Neural cell (in vitro differentiated cells): Measurements from ENCODE around the gene DCTN5. TPM values are rescaled to one million over a fixed set of nuclear protein-coding genes. Genes with fewer than 3 reads are reported as not detected.

Source experiments
- H2AFZ ChIP-seq: fragments of 200-600, 300-800 bp; sonication (generic), shearing (Covaris generic); 2 replicates; pipeline ENCODE4 v1.6.0; 2014; ENCODE audit warnings: low read depth, mild to moderate bottlenecking, antibody characterized with exemption, low read length, moderate library complexity
- H3F3A ChIP-seq: fragments of 200-600 bp; shearing (Covaris generic); 2 replicates; pipeline ENCODE4 v1.6.1; 2016; ENCODE audit warnings: mild to moderate bottlenecking, moderate library complexity, mixed read lengths, antibody characterized with exemption, low read length; ENCODE audit not compliant: insufficient read depth, poor library complexity, severe bottlenecking
- H3K27ac ChIP-seq: fragments of 200-600, 300-800 bp; sonication (generic), shearing (Covaris generic); 2 replicates; pipeline ENCODE4 v1.5.1; 2014; ENCODE audit warnings: mild to moderate bottlenecking, low read length, moderate library complexity
- H3K27me3 ChIP-seq: fragments of 300-800, 200-600 bp; sonication (generic), shearing (Covaris generic); 2 replicates; pipeline ENCODE4 v1.6.0; 2014; ENCODE audit warnings: mild to moderate bottlenecking, low read depth, low read length, moderate library complexity; ENCODE audit not compliant: insufficient read depth
- H3K36me3 ChIP-seq: fragments of 300-800, 200-600 bp; sonication (generic), shearing (Covaris generic); 2 replicates; pipeline ENCODE4 v1.5.1; 2014; ENCODE audit warnings: mild to moderate bottlenecking, antibody characterized with exemption, low read length, moderate library complexity; ENCODE audit not compliant: insufficient read depth
- H3K4me2 ChIP-seq: fragments of 300-800, 200-600 bp; sonication (generic), shearing (Covaris generic); 2 replicates; pipeline ENCODE4 v1.6.0; 2014; ENCODE audit warnings: mild to moderate bottlenecking, low read length
- H3K4me3 ChIP-seq: fragments of 300-800, 200-600 bp; sonication (generic), shearing (Covaris generic); 2 replicates; pipeline ENCODE4 v1.5.1; 2014; ENCODE audit warnings: mild to moderate bottlenecking, low read length, moderate library complexity
- H3K79me2 ChIP-seq: fragments of 200-600 bp; shearing (Covaris generic); replicated peaks from 2 replicates; pipeline ENCODE4 v1.6.0; 2014; ENCODE audit warnings: mild to moderate bottlenecking, low read length, moderate library complexity; ENCODE audit not compliant: insufficient read depth
- H3K9ac ChIP-seq: fragments of 300-800, 200-600 bp; sonication (generic), shearing (Covaris generic); 2 replicates; pipeline ENCODE4 v1.6.1; 2016; ENCODE audit warnings: mild to moderate bottlenecking, low read length, mixed read lengths
- H3K9me2 ChIP-seq: fragments of 200-600 bp; shearing (Covaris generic); 2 replicates; pipeline ENCODE4 v1.6.1; 2016; ENCODE audit warnings: mild to moderate bottlenecking, low read length, mixed read lengths; ENCODE audit not compliant: insufficient read depth
- H3K9me3 ChIP-seq: fragments of 200-600, 300-800 bp; sonication (generic), shearing (Covaris generic); 2 replicates; pipeline ENCODE4 v1.6.1; 2016; ENCODE audit warnings: mild to moderate bottlenecking, mixed run types, low read length, moderate library complexity, mixed read lengths
- H4K20me1 ChIP-seq: fragments of 200-600 bp; shearing (Covaris generic); 2 replicates; pipeline ENCODE4 v1.6.1; 2016; ENCODE audit warnings: mild to moderate bottlenecking, mixed run types; ENCODE audit not compliant: insufficient read depth
- EP300 ChIP-seq: fragments of 450-650 bp; conservative IDR thresholded peaks from 2 replicates; pipeline ENCODE4 v1.6.1; 2014; ENCODE audit warnings: antibody characterized with exemption, mild to moderate bottlenecking, moderate library complexity; ENCODE audit not compliant: poor library complexity, severe bottlenecking
- EZH2 ChIP-seq: fragments of 200-600, 300-800 bp; shearing (Covaris generic), sonication (generic); IDR thresholded peaks from 2 replicates; pipeline ENCODE4 v1.6.1; 2014; ENCODE audit warnings: antibody characterized with exemption, low read length, borderline replicate concordance, mild to moderate bottlenecking; ENCODE audit not compliant: insufficient read depth, poor library complexity, severe bottlenecking
- MXI1 ChIP-seq: fragments of 450-650 bp; conservative IDR thresholded peaks from 2 replicates; pipeline ENCODE4 v1.6.1; 2014; ENCODE audit warnings: antibody characterized with exemption, mild to moderate bottlenecking; ENCODE audit not compliant: poor library complexity, severe bottlenecking
- POLR2AphosphoS5 ChIP-seq: IDR thresholded peaks from 2 replicates; pipeline ENCODE4 v1.6.1; 2012
- RAD21 ChIP-seq: fragments of 450-650 bp; conservative IDR thresholded peaks from 2 replicates; pipeline ENCODE4 v1.6.1; 2014; ENCODE audit warnings: antibody characterized with exemption, mild to moderate bottlenecking, moderate library complexity
- SMC3 ChIP-seq: fragments of 450-650 bp; conservative IDR thresholded peaks from 2 replicates; pipeline ENCODE4 v1.6.1; 2014; ENCODE audit warnings: antibody characterized with exemption, mild to moderate bottlenecking, moderate library complexity; ENCODE audit not compliant: poor library complexity
- TAF1 ChIP-seq: IDR thresholded peaks from 2 replicates; pipeline ENCODE4 v1.6.1; 2012; ENCODE audit warnings: low read depth
- polyA plus RNA-seq: library from polyadenylated mRNA; depleted of rRNA; stranded (reverse); fragments of >200 nt; gene quantifications from 2 replicates; pipeline ENCODE4 v1.2.3, GENCODE V29; 2014
- TF ChIP-seq, protein P1 (sequence below): fragments of 450-650 bp; IDR thresholded peaks from 2 replicates; pipeline ENCODE4 v1.5.1; 2014; ENCODE audit warnings: antibody characterized with exemption, mild to moderate bottlenecking, moderate library complexity; ENCODE audit not compliant: poor library complexity, severe bottlenecking
- TF ChIP-seq, protein P2 (sequence below): IDR thresholded peaks from 2 replicates; pipeline ENCODE4 v1.6.1; 2012; ENCODE audit warnings: borderline replicate concordance

Gene DCTN5
- polyA plus RNA-seq, 1 donor from 2014 or later: 65.8 TPM

DNA sequence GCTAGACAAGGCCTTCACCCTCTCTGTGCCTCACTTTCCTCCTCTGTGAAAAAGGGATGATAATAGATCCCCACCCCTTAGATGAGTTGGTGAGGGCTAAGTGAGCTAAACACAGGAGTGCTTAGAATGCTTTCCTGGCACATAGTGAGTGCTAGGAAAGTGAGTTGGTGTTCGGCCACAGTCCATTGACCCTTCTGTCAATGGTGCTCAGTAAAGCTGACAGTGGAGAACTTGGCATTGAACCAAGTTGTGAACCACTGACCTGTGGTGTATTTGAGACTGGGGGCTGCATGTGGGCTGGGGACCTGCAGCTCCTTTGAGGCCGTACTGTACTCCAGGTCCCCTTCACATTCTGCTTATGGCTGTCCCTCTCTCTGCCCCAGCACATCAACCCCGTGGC lies 42.2 kb downstream of the DCTN5 start:
- H3K79me2 ChIP-seq: peaks cover 24% of the 10 kb centered on the region
- no peak overlapping the region for H2AFZ ChIP-seq
- H4K20me1 ChIP-seq: peaks cover 8% of the 10 kb centered on the region
- no peaks in the 10 kb centered on the region for H3F3A ChIP-seq
- no peaks in the 10 kb centered on the region for H3K9me2 ChIP-seq
- H3K4me2 ChIP-seq: no peak overlapping the region
- H3K27ac ChIP-seq: no peak overlapping the region
- H3K4me3 ChIP-seq: no peak overlapping the region
- no peak overlapping the region for H3K9ac ChIP-seq
- H3K36me3 ChIP-seq: peaks cover 5% of the 10 kb centered on the region
- H3K9me3 ChIP-seq: no peaks in the 10 kb centered on the region
- TF ChIP-seq EZH2: no peak
- TF ChIP-seq POLR2AphosphoS5: no peak
- TF ChIP-seq EP300: no peak
- TF ChIP-seq, protein P1, sequence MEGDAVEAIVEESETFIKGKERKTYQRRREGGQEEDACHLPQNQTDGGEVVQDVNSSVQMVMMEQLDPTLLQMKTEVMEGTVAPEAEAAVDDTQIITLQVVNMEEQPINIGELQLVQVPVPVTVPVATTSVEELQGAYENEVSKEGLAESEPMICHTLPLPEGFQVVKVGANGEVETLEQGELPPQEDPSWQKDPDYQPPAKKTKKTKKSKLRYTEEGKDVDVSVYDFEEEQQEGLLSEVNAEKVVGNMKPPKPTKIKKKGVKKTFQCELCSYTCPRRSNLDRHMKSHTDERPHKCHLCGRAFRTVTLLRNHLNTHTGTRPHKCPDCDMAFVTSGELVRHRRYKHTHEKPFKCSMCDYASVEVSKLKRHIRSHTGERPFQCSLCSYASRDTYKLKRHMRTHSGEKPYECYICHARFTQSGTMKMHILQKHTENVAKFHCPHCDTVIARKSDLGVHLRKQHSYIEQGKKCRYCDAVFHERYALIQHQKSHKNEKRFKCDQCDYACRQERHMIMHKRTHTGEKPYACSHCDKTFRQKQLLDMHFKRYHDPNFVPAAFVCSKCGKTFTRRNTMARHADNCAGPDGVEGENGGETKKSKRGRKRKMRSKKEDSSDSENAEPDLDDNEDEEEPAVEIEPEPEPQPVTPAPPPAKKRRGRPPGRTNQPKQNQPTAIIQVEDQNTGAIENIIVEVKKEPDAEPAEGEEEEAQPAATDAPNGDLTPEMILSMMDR: no peak
- TF ChIP-seq TAF1: no peak
- no peak for TF ChIP-seq RAD21
- TF ChIP-seq, protein P2, sequence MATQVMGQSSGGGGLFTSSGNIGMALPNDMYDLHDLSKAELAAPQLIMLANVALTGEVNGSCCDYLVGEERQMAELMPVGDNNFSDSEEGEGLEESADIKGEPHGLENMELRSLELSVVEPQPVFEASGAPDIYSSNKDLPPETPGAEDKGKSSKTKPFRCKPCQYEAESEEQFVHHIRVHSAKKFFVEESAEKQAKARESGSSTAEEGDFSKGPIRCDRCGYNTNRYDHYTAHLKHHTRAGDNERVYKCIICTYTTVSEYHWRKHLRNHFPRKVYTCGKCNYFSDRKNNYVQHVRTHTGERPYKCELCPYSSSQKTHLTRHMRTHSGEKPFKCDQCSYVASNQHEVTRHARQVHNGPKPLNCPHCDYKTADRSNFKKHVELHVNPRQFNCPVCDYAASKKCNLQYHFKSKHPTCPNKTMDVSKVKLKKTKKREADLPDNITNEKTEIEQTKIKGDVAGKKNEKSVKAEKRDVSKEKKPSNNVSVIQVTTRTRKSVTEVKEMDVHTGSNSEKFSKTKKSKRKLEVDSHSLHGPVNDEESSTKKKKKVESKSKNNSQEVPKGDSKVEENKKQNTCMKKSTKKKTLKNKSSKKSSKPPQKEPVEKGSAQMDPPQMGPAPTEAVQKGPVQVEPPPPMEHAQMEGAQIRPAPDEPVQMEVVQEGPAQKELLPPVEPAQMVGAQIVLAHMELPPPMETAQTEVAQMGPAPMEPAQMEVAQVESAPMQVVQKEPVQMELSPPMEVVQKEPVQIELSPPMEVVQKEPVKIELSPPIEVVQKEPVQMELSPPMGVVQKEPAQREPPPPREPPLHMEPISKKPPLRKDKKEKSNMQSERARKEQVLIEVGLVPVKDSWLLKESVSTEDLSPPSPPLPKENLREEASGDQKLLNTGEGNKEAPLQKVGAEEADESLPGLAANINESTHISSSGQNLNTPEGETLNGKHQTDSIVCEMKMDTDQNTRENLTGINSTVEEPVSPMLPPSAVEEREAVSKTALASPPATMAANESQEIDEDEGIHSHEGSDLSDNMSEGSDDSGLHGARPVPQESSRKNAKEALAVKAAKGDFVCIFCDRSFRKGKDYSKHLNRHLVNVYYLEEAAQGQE: no peak
- TF ChIP-seq SMC3: no peak
- TF ChIP-seq MXI1: no peak
- no peaks in the 10 kb centered on the region for H3K27me3 ChIP-seq

DNA sequence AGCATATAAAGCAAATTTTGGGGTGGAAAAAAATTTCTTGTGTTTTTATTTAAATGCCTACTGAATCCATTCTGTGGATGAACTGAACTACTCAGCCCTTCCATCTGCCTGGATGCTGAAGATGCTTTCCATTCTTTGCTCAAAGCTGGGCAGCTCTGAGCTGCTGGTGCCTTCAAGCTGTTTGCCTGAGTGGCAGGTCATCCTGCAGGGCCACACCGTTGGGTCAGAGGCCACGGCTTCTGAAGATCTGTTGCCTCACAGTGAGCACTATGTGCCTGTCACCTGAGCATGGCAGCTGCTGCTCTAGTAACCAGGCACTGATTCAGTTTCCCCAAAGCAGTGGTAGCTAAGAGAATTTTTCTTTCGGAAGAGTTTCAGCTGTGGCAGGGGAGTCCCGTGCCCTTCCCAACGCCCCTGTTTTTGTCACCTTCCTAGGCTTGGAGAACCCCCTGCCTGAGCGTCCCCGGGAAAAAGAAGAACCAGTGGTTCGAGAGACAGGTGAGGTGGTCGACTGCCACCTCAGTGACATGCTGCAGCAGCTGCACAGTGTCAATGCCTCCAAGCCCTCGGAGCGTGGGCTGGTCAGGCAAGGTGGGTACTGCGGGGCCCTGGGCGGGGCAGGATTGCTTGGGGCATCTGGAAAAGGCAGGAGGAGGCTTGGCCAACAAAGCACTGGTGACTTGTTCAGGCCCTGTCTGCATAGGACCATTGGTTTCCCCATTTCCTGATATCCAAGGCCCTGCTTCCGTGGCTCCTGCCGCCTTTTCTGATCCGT lies 46.0 kb downstream of the DCTN5 start:
- no peak overlapping the region for H3K4me2 ChIP-seq
- no peaks in the 10 kb centered on the region for H3K27me3 ChIP-seq
- peaks cover 8% of the 10 kb centered on the region for H3K36me3 ChIP-seq
- no peaks in the 10 kb centered on the region for H3K9me3 ChIP-seq
- no peaks in the 10 kb centered on the region for H3F3A ChIP-seq
- H3K9me2 ChIP-seq: no peaks in the 10 kb centered on the region
- no peak overlapping the region for H3K4me3 ChIP-seq
- no peak overlapping the region for H2AFZ ChIP-seq
- H3K79me2 ChIP-seq: no peaks in the 10 kb centered on the region
- TF ChIP-seq EZH2 (no peak), POLR2AphosphoS5 (no peak), SMC3 (no peak), EP300 (no peak), MXI1 (no peak), TAF1 (no peak), RAD21 (no peak)
- TF ChIP-seq, protein P1: no peak
- TF ChIP-seq, protein P2: no peak
- H3K27ac ChIP-seq: no peak overlapping the region
- H4K20me1 ChIP-seq: no peaks in the 10 kb centered on the region
- no peak overlapping the region for H3K9ac ChIP-seq
